MM.1S (cell line): ENCODE results near the gene MED14.

Experiments used
- DNase-seq: peaks from one replicate; pipeline ENCODE4 v3.0.0-alpha.2; 2015
- H2AFZ ChIP-seq: fragments of 300-600 bp; sonication (generic); 2 replicates; pipeline ENCODE4 v1.6.0; 2016; ENCODE audit warnings: antibody characterized with exemption, low read length
- H3F3A ChIP-seq: fragments of 300-600 bp; sonication (generic); 2 replicates; pipeline ENCODE4 v1.6.1; 2016; ENCODE audit warnings: mild to moderate bottlenecking, antibody characterized with exemption, low read length, moderate library complexity, mixed read lengths; ENCODE audit not compliant: insufficient read depth
- H3K27ac ChIP-seq: fragments of 300-600 bp; sonication (generic); 2 replicates; pipeline ENCODE4 v1.5.1; 2016; ENCODE audit warnings: mild to moderate bottlenecking, low read length
- H3K27me3 ChIP-seq: fragments of 300-600 bp; sonication (generic); replicated peaks from 2 replicates; pipeline ENCODE4 v1.6.0; 2016; ENCODE audit warnings: low read length; ENCODE audit not compliant: insufficient read depth
- H3K36me3 ChIP-seq: fragments of 300-600 bp; sonication (generic); replicated peaks from 2 replicates; pipeline ENCODE4 v1.6.1; 2016; ENCODE audit warnings: mild to moderate bottlenecking, low read length, mixed read lengths; ENCODE audit not compliant: insufficient read depth
- H3K4me1 ChIP-seq: fragments of 300-600 bp; sonication (generic); 2 replicates; pipeline ENCODE4 v1.6.1; 2016; ENCODE audit warnings: low read length, mixed read lengths
- H3K4me2 ChIP-seq: fragments of 300-600 bp; sonication (generic); 2 replicates; pipeline ENCODE4 v1.6.0; 2016; ENCODE audit warnings: low read depth, low read length
- H3K4me3 ChIP-seq: fragments of 300-600 bp; sonication (generic); 2 replicates; pipeline ENCODE4 v1.5.1; 2016; ENCODE audit warnings: low read length, mixed read lengths
- H3K79me2 ChIP-seq: fragments of 300-600 bp; sonication (generic); 2 replicates; pipeline ENCODE4 v1.6.1; 2016; ENCODE audit warnings: mixed run types, low read length, mixed read lengths
- H3K9ac ChIP-seq: fragments of 300-600 bp; sonication (generic); 2 replicates; pipeline ENCODE4 v1.6.1; 2016; ENCODE audit warnings: low read length, mixed read lengths
- H3K9me2 ChIP-seq: fragments of 300-600 bp; sonication (generic); replicated peaks from 2 replicates; pipeline ENCODE4 v1.6.1; 2016; ENCODE audit warnings: mild to moderate bottlenecking, low read length, mixed read lengths; ENCODE audit not compliant: insufficient read depth
- H3K9me3 ChIP-seq: fragments of 300-600 bp; sonication (generic); replicated peaks from 2 replicates; pipeline ENCODE4 v1.6.1; 2016; ENCODE audit warnings: mild to moderate bottlenecking, low read length, mixed read lengths; ENCODE audit not compliant: insufficient read depth
- H4K20me1 ChIP-seq: fragments of 300-600 bp; sonication (generic); 2 replicates; pipeline ENCODE4 v1.6.1; 2016; ENCODE audit warnings: mild to moderate bottlenecking, low read length, moderate library complexity, mixed read lengths; ENCODE audit not compliant: insufficient read depth
- EZH2 ChIP-seq: fragments of 300-600 bp; sonication (generic); optimal IDR thresholded peaks from 2 replicates; pipeline ENCODE3; 2017; ENCODE audit warnings: low read depth, mild to moderate bottlenecking, antibody characterized with exemption, low read length, mixed read lengths
- EZH2phosphoT487 ChIP-seq: fragments of 300-600 bp; sonication (generic); IDR thresholded peaks from 2 replicates; pipeline ENCODE4 v1.6.1; 2018; ENCODE audit warnings: antibody characterized with exemption, low read length
- TF ChIP-seq, protein P1 (sequence below): fragments of 300-600 bp; sonication (generic); IDR thresholded peaks from 2 replicates; pipeline ENCODE4 v1.5.1; 2016; ENCODE audit warnings: antibody characterized with exemption, low read length, mixed read lengths

The MED14 gene

DNA sequence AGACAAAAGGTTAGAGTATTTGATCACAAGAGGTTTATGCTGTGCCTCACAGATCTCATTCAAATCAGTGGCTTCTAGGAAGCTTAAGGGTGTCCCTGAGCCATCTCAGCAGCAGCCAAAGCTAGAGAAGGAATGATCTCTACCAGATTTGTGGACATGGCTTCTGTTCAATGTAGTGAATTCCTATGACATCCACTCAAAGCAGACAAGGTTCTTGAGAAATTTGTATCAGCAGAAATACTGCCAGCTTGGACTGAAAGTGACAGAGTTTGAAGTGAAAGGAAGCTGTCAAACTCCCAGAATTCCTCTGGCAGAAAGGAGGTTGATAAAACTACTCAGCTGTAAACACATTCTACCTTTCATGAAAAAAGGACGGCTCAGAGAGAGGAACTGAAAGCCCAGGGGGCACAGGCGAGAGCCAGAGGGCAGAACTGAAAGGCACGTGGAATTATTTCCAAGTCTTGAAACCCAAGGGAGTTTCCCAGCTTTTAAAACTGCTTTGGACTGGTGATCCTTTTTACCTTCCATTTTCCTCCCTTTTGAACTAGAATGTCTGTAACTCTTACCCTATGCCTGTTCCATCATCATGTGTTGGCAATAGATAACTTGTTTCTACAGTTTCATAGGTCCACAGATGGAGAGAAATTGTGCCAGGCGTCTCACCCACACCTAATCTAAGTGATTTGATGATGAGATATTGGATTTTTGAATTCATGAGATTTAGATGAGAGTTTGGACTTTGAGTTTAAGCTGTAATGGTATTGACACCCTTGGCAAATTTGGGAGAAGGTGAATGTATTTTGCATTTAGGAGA lies 14.5 kb upstream of the MED14 start:
- Histone ChIP-seq H3K4me2 (peak overlapping the region; percentile 59), H3K27me3 (no peaks in the 10 kb centered on the region), H3K27ac (peak overlapping the region; percentile 60), H3K79me2 (no peaks in the 10 kb centered on the region), H3F3A (0 out of 2 replicates have a peak, but pooled peaks cover 5% of the 10 kb centered on the region), H2AFZ (peak overlapping the region; percentile 65), H4K20me1 (no peaks in the 10 kb centered on the region), H3K9me3 (no peaks in the 10 kb centered on the region), H3K9ac (peak overlapping the region; percentile 1; the same call in 1 of the 2 replicates), H3K9me2 (no peaks in the 10 kb centered on the region), H3K4me1 (peaks cover 3% of the 10 kb centered on the region; the same call in 1 of the 2 replicates), H3K4me3 (peak overlapping the region; percentile 18; the same call in 1 of the 2 replicates), H3K36me3 (no peaks in the 10 kb centered on the region)
- TF ChIP-seq, protein P1, sequence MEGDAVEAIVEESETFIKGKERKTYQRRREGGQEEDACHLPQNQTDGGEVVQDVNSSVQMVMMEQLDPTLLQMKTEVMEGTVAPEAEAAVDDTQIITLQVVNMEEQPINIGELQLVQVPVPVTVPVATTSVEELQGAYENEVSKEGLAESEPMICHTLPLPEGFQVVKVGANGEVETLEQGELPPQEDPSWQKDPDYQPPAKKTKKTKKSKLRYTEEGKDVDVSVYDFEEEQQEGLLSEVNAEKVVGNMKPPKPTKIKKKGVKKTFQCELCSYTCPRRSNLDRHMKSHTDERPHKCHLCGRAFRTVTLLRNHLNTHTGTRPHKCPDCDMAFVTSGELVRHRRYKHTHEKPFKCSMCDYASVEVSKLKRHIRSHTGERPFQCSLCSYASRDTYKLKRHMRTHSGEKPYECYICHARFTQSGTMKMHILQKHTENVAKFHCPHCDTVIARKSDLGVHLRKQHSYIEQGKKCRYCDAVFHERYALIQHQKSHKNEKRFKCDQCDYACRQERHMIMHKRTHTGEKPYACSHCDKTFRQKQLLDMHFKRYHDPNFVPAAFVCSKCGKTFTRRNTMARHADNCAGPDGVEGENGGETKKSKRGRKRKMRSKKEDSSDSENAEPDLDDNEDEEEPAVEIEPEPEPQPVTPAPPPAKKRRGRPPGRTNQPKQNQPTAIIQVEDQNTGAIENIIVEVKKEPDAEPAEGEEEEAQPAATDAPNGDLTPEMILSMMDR, result no peak
- no peak for TF ChIP-seq EZH2
- TF ChIP-seq EZH2phosphoT487, result no peak
- DNase-seq, result peak; percentile 44

DNA sequence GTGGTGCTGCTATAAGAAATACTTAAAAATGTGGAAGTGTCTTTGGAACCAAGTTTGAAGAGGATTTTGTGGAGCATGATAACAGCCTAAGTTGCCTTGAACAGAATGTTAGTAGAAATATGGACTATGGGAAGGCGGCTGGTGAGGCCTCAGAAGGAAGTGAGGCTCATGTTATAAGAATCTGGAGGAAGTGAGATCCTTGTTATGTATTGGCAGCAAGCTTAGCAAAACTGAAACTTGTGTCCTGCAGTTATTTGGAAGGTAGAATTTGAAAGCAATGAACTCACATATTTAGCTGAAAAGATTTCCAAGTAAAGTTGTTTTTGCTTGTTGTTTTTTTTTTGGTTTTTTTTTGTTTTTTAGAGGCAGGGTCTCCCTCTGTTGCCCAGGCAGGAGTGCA lies 13.6 kb upstream of the MED14 start:
- Histone ChIP-seq H4K20me1 (no peaks in the 10 kb centered on the region), H3K9ac (no peak overlapping the region), H3K4me1 (peaks cover 3% of the 10 kb centered on the region; the same call in 1 of the 2 replicates), H3K79me2 (no peaks in the 10 kb centered on the region), H3K36me3 (no peaks in the 10 kb centered on the region), H3K27me3 (no peaks in the 10 kb centered on the region), H3K9me2 (no peaks in the 10 kb centered on the region), H3F3A (0 out of 2 replicates have a peak, but pooled peaks cover 5% of the 10 kb centered on the region), H3K9me3 (no peaks in the 10 kb centered on the region), H3K4me3 (no peak overlapping the region), H3K27ac (no peak overlapping the region), H2AFZ (no peak overlapping the region), H3K4me2 (peak overlapping the region; percentile 59; the same call in 1 of the 2 replicates)
- DNase-seq, result peak; percentile 8
- TF ChIP-seq EZH2phosphoT487 (no peak), EZH2 (no peak)
- TF ChIP-seq, protein P1, result no peak

DNA sequence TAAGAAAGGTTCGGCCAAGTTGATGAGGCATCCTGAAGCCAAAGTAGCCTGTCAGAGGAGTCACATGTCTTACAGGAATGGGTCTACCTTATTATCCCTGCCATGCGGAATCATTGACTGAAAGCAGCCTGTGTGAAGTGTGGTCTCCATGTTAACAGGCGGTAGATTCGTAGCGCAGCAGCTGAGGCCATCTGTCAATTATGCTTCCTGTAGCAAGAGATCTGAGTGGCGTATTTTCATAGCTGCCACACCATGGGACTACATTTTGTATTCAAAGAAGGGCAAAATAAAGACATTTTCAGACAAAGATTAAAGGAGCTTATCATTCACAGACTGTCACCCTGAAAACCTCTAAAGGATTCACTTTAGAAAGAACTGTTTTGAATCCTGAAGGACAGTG lies 11.2 kb upstream of the MED14 start:
- Histone ChIP-seq H3K4me3 (no peak overlapping the region), H3K27me3 (no peaks in the 10 kb centered on the region), H3K79me2 (no peaks in the 10 kb centered on the region), H3K4me1 (peaks cover 3% of the 10 kb centered on the region; the same call in 1 of the 2 replicates), H3K4me2 (no peak overlapping the region), H2AFZ (no peak overlapping the region), H3K9ac (no peak overlapping the region), H3K36me3 (no peaks in the 10 kb centered on the region), H4K20me1 (no peaks in the 10 kb centered on the region), H3F3A (0 out of 2 replicates have a peak, but pooled peaks cover 5% of the 10 kb centered on the region), H3K27ac (no peak overlapping the region), H3K9me3 (no peaks in the 10 kb centered on the region), H3K9me2 (no peaks in the 10 kb centered on the region)
- TF ChIP-seq EZH2 (no peak), EZH2phosphoT487 (no peak)
- TF ChIP-seq, protein P1, result no peak
- no peak for DNase-seq
